Endothelial cell of umbilical vein (primary cell): ENCODE data around the gene GRM2. TPM values are rescaled to one million over a fixed set of nuclear protein-coding genes. Genes with fewer than 3 reads are reported as not detected.
"Not testable (repeated sequence)": the region's sequence is repeated elsewhere in the genome, so short reads cannot be mapped to it uniquely, and the experiment has no call there.

Source experiments
- BruUV-seq: library from RNA; stranded (reverse); fragments of 400-500 nt; replicated peaks from 2 replicates; lab custom pipeline; 2021; lab: Mats Ljungman, UMichigan
- CTCF ChIA-PET: fragments of 300-600, 350-600 bp; sonication (Branson Sonifier 250); formaldehyde crosslinking; loops from one replicate; lab custom pipeline; 2021; ENCODE audit warnings: antibody characterized with exemption, inconsistent platforms; lab: Charles Lee
- POLR2A ChIA-PET: fragments of 300-600, 350-600 bp; sonication (Branson Sonifier 250); formaldehyde crosslinking; loops from one replicate; lab custom pipeline; 2021; ENCODE audit warnings: antibody characterized with exemption, inconsistent platforms; lab: Charles Lee
- DNase-seq: peaks from one replicate; pipeline ENCODE4 v3.0.0-alpha.2; 2011; ENCODE audit warnings: low read depth, low spot score
- FAIRE-seq: peaks from 2 replicates; lab custom pipeline; 2011; peaks lifted over from hg19 to GRCh38; lab: Jason Lieb, UNC
- H2AFZ ChIP-seq: 2 replicates; pipeline ENCODE4 v1.6.0; 2012; ENCODE audit warnings: low read depth, low read length, control low read depth, inconsistent platforms
- H3K27ac ChIP-seq: 2 replicates; pipeline ENCODE4 v1.5.1; 2011; ENCODE audit warnings: low read depth, mild to moderate bottlenecking, control low read depth, low read length, moderate library complexity; ENCODE audit not compliant: insufficient read depth
- H3K27me3 ChIP-seq, 2 experiments: 2 replicates each; pipeline versions ENCODE4 v1.6.0 to v1.6.1; 2011; ENCODE audit warnings: low read length in 2 of 2, mixed read lengths in 1 of 2; ENCODE audit not compliant: control insufficient read depth in 2 of 2, insufficient read depth in 2 of 2
- H3K36me3 ChIP-seq, 2 experiments: 2 replicates in 1 of 2; 3 replicates in 1 of 2; pipeline ENCODE4 v1.5.1; 2011; ENCODE audit warnings: low read length in 2 of 2, mild to moderate bottlenecking in 1 of 2, moderate library complexity in 1 of 2; ENCODE audit not compliant: control insufficient read depth in 2 of 2, insufficient read depth in 2 of 2; ENCODE audit errors: extremely low read depth in 1 of 2
- H3K4me1 ChIP-seq: 3 replicates; pipeline ENCODE4 v1.5.1; 2011; ENCODE audit warnings: mild to moderate bottlenecking, low read length; ENCODE audit not compliant: control insufficient read depth, insufficient read depth; ENCODE audit errors: extremely low read depth
- H3K4me2 ChIP-seq: 2 replicates; pipeline ENCODE4 v1.6.1; 2011; ENCODE audit warnings: low read length, control low read depth, mixed read lengths; ENCODE audit not compliant: insufficient read depth
- H3K4me3 ChIP-seq, 3 experiments: fragments of 200-600 bp in 1 of 3; sonication (generic), shearing (Covaris generic) in 1 of 3; replicated peaks in 1 of 3; 2 replicates each; pipeline ENCODE4 v1.5.1; 2011 to 2016; ENCODE audit warnings: control low read depth in 3 of 3, low read length in 3 of 3, mild to moderate bottlenecking in 2 of 3, inconsistent platforms in 1 of 3, low read depth in 1 of 3, moderate library complexity in 1 of 3; ENCODE audit not compliant: insufficient read depth in 1 of 3
- H3K79me2 ChIP-seq: 2 replicates; pipeline ENCODE4 v1.6.0; 2012; ENCODE audit warnings: low read length, inconsistent platforms; ENCODE audit not compliant: control insufficient read depth, insufficient read depth
- H3K9ac ChIP-seq: replicated peaks from 2 replicates; pipeline ENCODE3; 2011; ENCODE audit warnings: low read length, control low read depth; ENCODE audit not compliant: insufficient read depth; ENCODE audit errors: extremely low read depth
- H3K9me1 ChIP-seq: replicated peaks from 3 replicates; pipeline ENCODE4 v1.6.0; 2011; ENCODE audit warnings: mild to moderate bottlenecking, low read length; ENCODE audit not compliant: control insufficient read depth, insufficient read depth; ENCODE audit errors: extremely low read depth
- H3K9me3 ChIP-seq: replicated peaks from 2 replicates; pipeline ENCODE4 v1.5.1; 2012; ENCODE audit warnings: low read length, inconsistent platforms; ENCODE audit not compliant: control insufficient read depth, insufficient read depth
- H4K20me1 ChIP-seq: replicated peaks from 2 replicates; pipeline ENCODE3; 2011; ENCODE audit warnings: mild to moderate bottlenecking, low read length; ENCODE audit not compliant: control insufficient read depth, insufficient read depth; ENCODE audit errors: extremely low read depth
- CTCF ChIP-seq, 2 donors: IDR thresholded peaks; 1 replicate in 1 of 2; 2 replicates in 1 of 2; pipeline ENCODE4 v1.5.1; 2011; ENCODE audit warnings: low read length in 2 of 2, mild to moderate bottlenecking in 2 of 2, moderate library complexity in 2 of 2, control low read depth in 1 of 2, inconsistent platforms in 1 of 2, low read depth in 1 of 2; ENCODE audit not compliant: insufficient read depth in 1 of 2; ENCODE audit errors: extremely low read depth in 1 of 2
- EZH2 ChIP-seq: IDR thresholded peaks from 2 replicates; pipeline ENCODE4 v1.6.1; 2012; ENCODE audit warnings: borderline replicate concordance, low read depth, mild to moderate bottlenecking, moderate library complexity, low read length, inconsistent platforms; ENCODE audit not compliant: severe bottlenecking
- FOS ChIP-seq: IDR thresholded peaks from 2 replicates; pipeline ENCODE4 v1.6.1; 2011; ENCODE audit warnings: mild to moderate bottlenecking, low read length, moderate library complexity, borderline replicate concordance; ENCODE audit not compliant: insufficient read depth
- GATA2 ChIP-seq: IDR thresholded peaks from 2 replicates; pipeline ENCODE4 v1.7.0; 2011; ENCODE audit warnings: low read depth, mild to moderate bottlenecking, moderate library complexity, mixed read lengths, low read length; ENCODE audit not compliant: insufficient read length, insufficient read depth
- JUN ChIP-seq: IDR thresholded peaks from 2 replicates; pipeline ENCODE4 v1.6.1; 2011; ENCODE audit warnings: borderline replicate concordance, low read depth; ENCODE audit not compliant: insufficient read length, insufficient read depth
- MAX ChIP-seq: IDR thresholded peaks from 2 replicates; pipeline ENCODE4 v1.6.1; 2011; ENCODE audit not compliant: insufficient read depth, insufficient read length
- MYC ChIP-seq: IDR thresholded peaks from one replicate; pipeline ENCODE4 v1.6.1; 2011; ENCODE audit warnings: mild to moderate bottlenecking, low read depth, low read length
- POLR2A ChIP-seq: IDR thresholded peaks from 2 replicates; pipeline ENCODE4 v1.6.1; 2012; ENCODE audit warnings: low read depth, mild to moderate bottlenecking, control low read depth, low read length
- POLR2AphosphoS5 ChIP-seq: IDR thresholded peaks from 2 replicates; pipeline ENCODE4 v1.6.1; 2012; ENCODE audit warnings: low read depth, mild to moderate bottlenecking, control low read depth, low read length, moderate library complexity; ENCODE audit not compliant: insufficient read depth
- dilution Hi-C: fragments of 300-500 bp; cut with MboI; formaldehyde crosslinking; loops from one replicate; pipeline ENCODE4 v1.15.0; 2019; ENCODE audit warnings: low sequenced_read_pairs; ENCODE audit not compliant: extremely low pct_ligation_motif_present
- intact Hi-C: fragments of 100-400 bp; cut with micrococcal nuclease; formaldehyde crosslinking; loops from one replicate; pipeline ENCODE4 v1.10.0; 2022
- polyA plus RNA-seq, 4 experiments: library from polyadenylated mRNA; depleted of rRNA in 3 of 4; stranded (reverse) in 3 of 4; unstranded in 1 of 4; fragments of >200 nt; gene quantifications; 2 replicates each; pipeline versions ENCODE4 v1.2.1 to v1.2.3, GENCODE V29; 2011 to 2012; ENCODE audit warnings: missing spikeins in 1 of 4
- total RNA-seq: library from RNA; stranded (reverse); gene quantifications from 2 replicates; pipeline ENCODE4 v1.2.3, GENCODE V29; 2021

Gene GRM2
- total and polyA plus RNA-seq, 2 donors (not counting 3 experiments of a cell fraction or from before 2014, with no cell fraction given), result 0.10 to 0.51 TPM

GRCh38 chr3:51739110-51739509 is 32.2 kb downstream of the GRM2 start:
- intact Hi-C loops, result no loop called here

GRCh38 chr3:51742320-51742719 is 35.5 kb downstream of the GRM2 start:
- CTCF ChIA-PET, H3K9me3 ChIP-seq, H3K9me1 ChIP-seq, POLR2A ChIA-PET, H3K4me1 ChIP-seq, H3K79me2 ChIP-seq, intact Hi-C loops, dilution Hi-C loops, H3K4me2 ChIP-seq, H2AFZ ChIP-seq, H3K36me3 ChIP-seq, DNase-seq, H4K20me1 ChIP-seq, FAIRE-seq, H3K4me3 ChIP-seq, H3K9ac ChIP-seq, BruUV-seq, H3K27ac ChIP-seq: not testable (repeated sequence)
- peaks cover 7 to 12% of the 10 kb centered on the region in 2 experiments for H3K27me3 ChIP-seq

More at GRCh38 chr3:51739110-51739509, 32.2 kb downstream of the GRM2 start:
- no peak overlapping the region for H2AFZ ChIP-seq
- POLR2A ChIA-PET, result no interaction called here
- no peak for DNase-seq
- H3K79me2 ChIP-seq, result no peaks in the 10 kb centered on the region
- no peak overlapping the region for H3K4me2 ChIP-seq
- FAIRE-seq, result no peak
- no peaks in the 10 kb centered on the region for H3K9me3 ChIP-seq
- H3K9ac ChIP-seq, result no peak overlapping the region
- no peak overlapping the region for H3K27ac ChIP-seq
- H3K36me3 ChIP-seq, result no peaks in the 10 kb centered on the region
- no peak overlapping the region for H3K4me3 ChIP-seq
- H3K27me3 ChIP-seq, result peaks cover 14 to 20% of the 10 kb centered on the region in 2 experiments
- no peak for TF ChIP-seq POLR2A
- TF ChIP-seq MYC, result no peak
- TF ChIP-seq JUN, result no peak
- no peak for TF ChIP-seq CTCF (IDR thresholded peaks at IDR 0.05; ENCODE audit: extremely low read depth in 1 of 2, insufficient read depth in 1 of 2, low read depth in 1 of 2, low read length in 2 of 2)
- no peak for TF ChIP-seq EZH2
- TF ChIP-seq POLR2AphosphoS5, result no peak
- no peak for TF ChIP-seq MAX
- no peak for TF ChIP-seq FOS
- TF ChIP-seq GATA2, result no peak
- H3K4me1 ChIP-seq, result no peaks in the 10 kb centered on the region
- CTCF ChIA-PET, result no interaction called here
- BruUV-seq, result no TSS peak
- H3K9me1 ChIP-seq, result no peaks in the 10 kb centered on the region
- dilution Hi-C loops, result no loop called here
- H4K20me1 ChIP-seq, result no peaks in the 10 kb centered on the region

- H3K27ac ChIP-seq, H3K4me1 ChIP-seq, dilution Hi-C loops, BruUV-seq, DNase-seq, H3K9me3 ChIP-seq, H3K4me2 ChIP-seq, H3K4me3 ChIP-seq, FAIRE-seq, CTCF ChIA-PET, H3K79me2 ChIP-seq, H3K9ac ChIP-seq, H3K9me1 ChIP-seq, H2AFZ ChIP-seq, H4K20me1 ChIP-seq, intact Hi-C loops, H3K36me3 ChIP-seq, POLR2A ChIA-PET: not testable (repeated sequence)
- H3K27me3 ChIP-seq, result peaks cover 7 to 12% of the 10 kb centered on the region in 2 experiments
These were observed 36.1 kb downstream of the GRM2 start for GRCh38 chr3:51742978-51743377.
